GM12878 (cell line): ENCODE results near the gene AURKA. TPM values are rescaled to one million over a fixed set of nuclear protein-coding genes. Genes with fewer than 3 reads are reported as not detected.

Source experiments
- ATAC-seq: fragments of 200-7000 bp; cut with Tn5 transposase; 3 replicates; pipeline ENCODE4 v1.9.1; 2020; ENCODE audit warnings: mild to moderate bottlenecking, moderate library complexity
- BruUV-seq: library from RNA; stranded (reverse); fragments of 400-500 nt; replicated peaks from 2 replicates; lab custom pipeline; 2021; lab: Mats Ljungman, UMichigan
- CTCF ChIA-PET: fragments of 300-600 bp; sonication (Branson Sonifier 250); formaldehyde crosslinking; extraction: SDS; loops from one replicate; lab custom pipeline; 2021; ENCODE audit warnings: inconsistent platforms; lab: Yijun Ruan, JAX
- POLR2A ChIA-PET: fragments of 350-600 bp; formaldehyde crosslinking; extraction: SDS; loops from one replicate; lab custom pipeline; 2021; ENCODE audit warnings: inconsistent platforms; lab: Charles Lee
- RAD21 ChIA-PET: fragments of 300-600 bp; sonication (Branson Sonifier 250); formaldehyde crosslinking; loops from one replicate; lab custom pipeline; 2023; ENCODE audit warnings: antibody characterized with exemption; ENCODE audit not compliant: unreplicated experiment; lab: Charles Lee
- SMC1A ChIA-PET: fragments of 300-600 bp; sonication (Branson Sonifier 250); formaldehyde crosslinking; loops from one replicate; lab custom pipeline; 2023; ENCODE audit not compliant: unreplicated experiment, uncharacterized antibody; lab: Charles Lee
- DNase-seq: peaks from one replicate; pipeline ENCODE4 v3.0.0-alpha.2; 2011; ENCODE audit warnings: low read depth, low spot score
- FAIRE-seq: peaks from 3 replicates; lab custom pipeline; 2011; peaks lifted over from hg19 to GRCh38; lab: Jason Lieb, UNC
- H2AFZ ChIP-seq: 2 replicates; pipeline ENCODE4 v1.6.0; 2011; ENCODE audit warnings: low read depth, low read length, control low read depth; ENCODE audit not compliant: control insufficient read depth
- H3K27ac ChIP-seq: 2 replicates; pipeline ENCODE4 v1.5.1; 2011; ENCODE audit warnings: control low read depth; ENCODE audit not compliant: control insufficient read depth, insufficient read depth
- H3K27me3 ChIP-seq, 2 experiments: replicated peaks in 1 of 2; 2 replicates each; pipeline versions ENCODE4 v1.6.0 to v1.6.1; 2011; ENCODE audit warnings: low read length in 1 of 2; ENCODE audit not compliant: control insufficient read depth in 2 of 2, insufficient read depth in 2 of 2
- H3K36me3 ChIP-seq, 2 experiments: 2 replicates each; pipeline ENCODE4 v1.5.1; 2011; ENCODE audit warnings: low read length in 1 of 2; ENCODE audit not compliant: control insufficient read depth in 2 of 2, insufficient read depth in 2 of 2
- H3K4me1 ChIP-seq: 2 replicates; pipeline ENCODE4 v1.6.1; 2011; ENCODE audit warnings: mild to moderate bottlenecking, low read length, moderate library complexity, mixed read lengths; ENCODE audit not compliant: control insufficient read depth, insufficient read depth
- H3K4me2 ChIP-seq: 2 replicates; pipeline ENCODE4 v1.6.0; 2011; ENCODE audit warnings: control low read depth; ENCODE audit not compliant: control insufficient read depth, insufficient read depth
- H3K4me3 ChIP-seq: fragments of 200-600 bp; sonication (generic); 2 replicates; pipeline ENCODE4 v1.5.1; 2016
- H3K79me2 ChIP-seq: 2 replicates; pipeline ENCODE4 v1.6.0; 2011; ENCODE audit warnings: low read length; ENCODE audit not compliant: control insufficient read depth, insufficient read depth
- H3K9ac ChIP-seq: 2 replicates; pipeline ENCODE4 v1.8.0; 2011; ENCODE audit warnings: low read length, control low read depth, mixed read lengths; ENCODE audit not compliant: control insufficient read depth, insufficient read depth
- H3K9me3 ChIP-seq: replicated peaks from 3 replicates; pipeline ENCODE4 v1.5.1; 2011; ENCODE audit warnings: mild to moderate bottlenecking, low read length; ENCODE audit not compliant: control insufficient read depth, insufficient read depth
- H4K20me1 ChIP-seq: 2 replicates; pipeline ENCODE4 v1.6.0; 2011; ENCODE audit not compliant: control insufficient read depth, insufficient read depth
- ASH2L ChIP-seq: fragments of 300-600, 200-600 bp; sonication (generic); IDR thresholded peaks from 2 replicates; pipeline ENCODE4 v1.6.1; 2017; ENCODE audit warnings: low read depth, mild to moderate bottlenecking, borderline replicate concordance
- FOXK2 ChIP-seq: fragments of 450-650 bp; IDR thresholded peaks from 2 replicates; pipeline ENCODE4 v1.6.1; 2017; ENCODE audit warnings: mild to moderate bottlenecking, moderate library complexity
- SPI1 ChIP-seq: IDR thresholded peaks from 2 replicates; pipeline ENCODE4 v1.6.1; 2011; ENCODE audit warnings: low read depth, mild to moderate bottlenecking, low read length, moderate library complexity, borderline replicate concordance; ENCODE audit not compliant: insufficient read depth
- TCF7 ChIP-seq: IDR thresholded peaks from 2 replicates; pipeline ENCODE4 v1.6.1; 2014; ENCODE audit warnings: antibody characterized with exemption, borderline replicate concordance
- ZSCAN29 ChIP-seq: fragments of 450-650 bp; IDR thresholded peaks from 2 replicates; pipeline ENCODE4 v1.6.1; 2017; ENCODE audit warnings: mild to moderate bottlenecking, moderate library complexity
- WGBS: methylation state at CpG from one replicate; pipeline ENCODE4 v1.1.6; 2016; ENCODE audit warnings: low lambda C conversion rate; ENCODE audit not compliant: insufficient replicate concordance, insufficient coverage; ENCODE audit errors: missing lambda C conversion rate; 5-methylcytosine and 5-hydroxymethylcytosine counted together
- in situ Hi-C: fragments of 300-500 bp; cut with MboI; formaldehyde crosslinking; loops from 9 replicates; pipeline ENCODE4 v1.14.3; 2018; ENCODE audit warnings: mixed read lengths
- intact Hi-C: fragments of 100-400 bp; cut with micrococcal nuclease; formaldehyde crosslinking; loops from one replicate; pipeline ENCODE4 v1.14.2; 2022; ENCODE audit not compliant: unreplicated experiment
- polyA plus RNA-seq, 11 experiments: library from polyadenylated mRNA; depleted of rRNA in 4 of 11; unstranded in 6 of 11; stranded (reverse) in 5 of 11; fragments of >200 nt; fragmentation: Nextera tagmentation in 4 of 11; fragmentation: Illumina TruSeq in 1 of 11; extraction: Ambion mirVana in 4 of 11; extraction: Trizol in 1 of 11; gene quantifications; 1 replicate in 1 of 11; 2 replicates in 10 of 11; pipeline versions ENCODE4 v1.2.1 to v1.2.3, GENCODE V29; 2011 to 2016; ENCODE audit warnings: inconsistent platforms in 2 of 11, missing spikeins in 2 of 11, low read depth in 1 of 11
- total RNA-seq, 4 experiments: library from RNA; depleted of rRNA in 3 of 4; stranded (reverse); fragments of >200 nt in 3 of 4; fragmentation: Illumina TruSeq in 1 of 4; extraction: Trizol in 1 of 4; gene quantifications; 2 replicates each; pipeline versions ENCODE4 v1.2.1 to v1.2.3, GENCODE V29; 2013 to 2021
- TF ChIP-seq, protein P1 (sequence below): fragments of 450-650 bp; IDR thresholded peaks from 2 replicates; pipeline ENCODE4 v1.6.1; 2016; ENCODE audit warnings: mild to moderate bottlenecking, moderate library complexity, borderline replicate concordance

The AURKA gene
- total and polyA plus RNA-seq, 10 of the 15 experiments (the other 5 are each of a cell fraction or from before 2014, with no cell fraction given): 57.3 to 122 (median 73.4) TPM

DNA sequence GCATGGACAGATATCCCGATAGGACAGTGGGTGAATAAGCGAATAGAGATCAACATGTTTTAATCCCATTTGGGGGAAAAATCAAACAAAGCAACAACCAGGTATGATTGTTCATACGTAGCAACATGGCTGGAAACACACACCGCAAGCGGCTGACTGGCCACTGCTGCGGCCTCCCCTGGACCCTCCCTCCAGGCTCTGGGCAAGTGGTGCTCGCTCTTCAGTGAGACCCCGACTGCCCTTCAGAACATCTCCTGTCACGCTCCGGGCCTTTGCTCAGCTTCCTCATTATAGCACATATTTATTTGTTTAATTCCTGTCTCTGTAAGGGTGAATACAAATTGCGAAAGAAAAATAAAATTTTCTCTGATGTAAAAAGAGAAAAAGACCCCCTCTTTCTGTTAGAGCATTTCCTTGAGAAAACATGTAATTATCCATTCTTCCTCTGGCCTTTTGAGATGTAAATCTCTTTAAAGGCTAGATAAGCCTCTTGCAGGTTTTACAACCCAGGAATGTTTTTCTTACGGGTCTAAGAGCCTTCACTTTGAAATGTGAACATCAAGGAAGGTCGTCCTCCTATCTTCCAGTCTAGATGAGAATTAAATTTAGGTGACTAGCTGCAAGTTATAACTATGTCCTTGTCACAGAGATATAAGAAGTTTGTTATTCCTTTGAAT, 44.2 kb downstream of the AURKA start:
- Histone ChIP-seq H3K36me3 (no peaks in the 10 kb centered on the region), H3K79me2 (no peaks in the 10 kb centered on the region), H3K27ac (no peak overlapping the region), H4K20me1 (no peaks in the 10 kb centered on the region), H3K27me3 (peaks cover 0 to 10% of the 10 kb centered on the region in 2 experiments; a peak in 2 of 4 replicates), H3K4me2 (no peak overlapping the region), H3K4me1 (no peaks in the 10 kb centered on the region), H3K9me3 (no peaks in the 10 kb centered on the region), H3K9ac (no peak overlapping the region), H3K4me3 (no peak overlapping the region), H2AFZ (no peak overlapping the region)
- in situ Hi-C loops (no loop called here), intact Hi-C loops (no loop called here)
- ChIA-PET POLR2A (no interaction called here), RAD21 (no interaction called here), CTCF (no interaction called here), SMC1A (no interaction called here)
- FAIRE-seq: no peak
- no TSS peak for BruUV-seq
- no peak for DNase-seq
- no peak for ATAC-seq
- 28% methylated on average over 13 of the region's 13 CpGs for WGBS
- TF ChIP-seq SPI1 (no peak), ZSCAN29 (no peak), TCF7 (no peak), FOXK2 (no peak), ASH2L (no peak)
- TF ChIP-seq, protein P1, sequence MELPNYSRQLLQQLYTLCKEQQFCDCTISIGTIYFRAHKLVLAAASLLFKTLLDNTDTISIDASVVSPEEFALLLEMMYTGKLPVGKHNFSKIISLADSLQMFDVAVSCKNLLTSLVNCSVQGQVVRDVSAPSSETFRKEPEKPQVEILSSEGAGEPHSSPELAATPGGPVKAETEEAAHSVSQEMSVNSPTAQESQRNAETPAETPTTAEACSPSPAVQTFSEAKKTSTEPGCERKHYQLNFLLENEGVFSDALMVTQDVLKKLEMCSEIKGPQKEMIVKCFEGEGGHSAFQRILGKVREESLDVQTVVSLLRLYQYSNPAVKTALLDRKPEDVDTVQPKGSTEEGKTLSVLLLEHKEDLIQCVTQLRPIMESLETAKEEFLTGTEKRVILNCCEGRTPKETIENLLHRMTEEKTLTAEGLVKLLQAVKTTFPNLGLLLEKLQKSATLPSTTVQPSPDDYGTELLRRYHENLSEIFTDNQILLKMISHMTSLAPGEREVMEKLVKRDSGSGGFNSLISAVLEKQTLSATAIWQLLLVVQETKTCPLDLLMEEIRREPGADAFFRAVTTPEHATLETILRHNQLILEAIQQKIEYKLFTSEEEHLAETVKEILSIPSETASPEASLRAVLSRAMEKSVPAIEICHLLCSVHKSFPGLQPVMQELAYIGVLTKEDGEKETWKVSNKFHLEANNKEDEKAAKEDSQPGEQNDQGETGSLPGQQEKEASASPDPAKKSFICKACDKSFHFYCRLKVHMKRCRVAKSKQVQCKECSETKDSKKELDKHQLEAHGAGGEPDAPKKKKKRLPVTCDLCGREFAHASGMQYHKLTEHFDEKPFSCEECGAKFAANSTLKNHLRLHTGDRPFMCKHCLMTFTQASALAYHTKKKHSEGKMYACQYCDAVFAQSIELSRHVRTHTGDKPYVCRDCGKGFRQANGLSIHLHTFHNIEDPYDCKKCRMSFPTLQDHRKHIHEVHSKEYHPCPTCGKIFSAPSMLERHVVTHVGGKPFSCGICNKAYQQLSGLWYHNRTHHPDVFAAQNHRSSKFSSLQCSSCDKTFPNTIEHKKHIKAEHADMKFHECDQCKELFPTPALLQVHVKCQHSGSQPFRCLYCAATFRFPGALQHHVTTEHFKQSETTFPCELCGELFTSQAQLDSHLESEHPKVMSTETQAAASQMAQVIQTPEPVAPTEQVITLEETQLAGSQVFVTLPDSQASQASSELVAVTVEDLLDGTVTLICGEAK: no peak
